ENCODE results near the gene CAPN11. TPM values are rescaled to one million over a fixed set of nuclear protein-coding genes. Genes with fewer than 3 reads are reported as not detected.

CAPN11 gene
- total RNA-seq, 1 donor from 2014 or later = 0.25 TPM

DNA sequence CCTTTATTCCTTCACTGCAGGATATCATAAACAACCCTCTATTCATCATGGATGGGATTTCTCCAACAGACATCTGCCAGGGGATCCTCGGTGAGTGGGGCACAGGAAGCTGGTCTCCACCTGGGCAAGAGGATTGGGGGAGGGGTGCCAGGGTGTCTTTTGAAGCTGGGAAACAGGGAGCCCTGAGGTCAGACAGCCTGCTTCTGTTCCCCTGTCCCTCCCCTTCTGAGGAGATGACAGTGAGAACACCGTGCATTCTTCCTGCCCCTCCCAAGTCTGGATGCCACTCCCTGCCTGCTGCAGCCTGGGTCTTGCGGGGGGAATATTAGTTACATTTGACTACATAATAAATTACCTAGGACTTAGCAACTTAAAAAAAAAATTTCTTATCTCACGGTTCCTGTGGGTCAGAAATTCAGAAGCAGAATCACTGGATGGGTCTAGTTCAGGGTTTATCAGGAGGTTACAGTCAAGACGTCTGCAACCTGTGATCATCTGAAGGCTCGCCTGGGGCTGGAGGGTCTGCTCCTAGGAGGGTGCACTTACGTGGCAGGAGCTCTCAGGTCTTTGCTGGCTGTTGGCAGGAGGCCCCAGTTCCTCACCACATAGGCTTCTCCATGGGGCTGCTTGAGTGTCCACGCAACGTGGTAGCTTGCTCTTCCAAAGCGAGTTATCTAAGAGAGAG, 11.4 kb downstream of the CAPN11 start:
- no peak for DNase-seq
- TF ChIP-seq, protein P1, sequence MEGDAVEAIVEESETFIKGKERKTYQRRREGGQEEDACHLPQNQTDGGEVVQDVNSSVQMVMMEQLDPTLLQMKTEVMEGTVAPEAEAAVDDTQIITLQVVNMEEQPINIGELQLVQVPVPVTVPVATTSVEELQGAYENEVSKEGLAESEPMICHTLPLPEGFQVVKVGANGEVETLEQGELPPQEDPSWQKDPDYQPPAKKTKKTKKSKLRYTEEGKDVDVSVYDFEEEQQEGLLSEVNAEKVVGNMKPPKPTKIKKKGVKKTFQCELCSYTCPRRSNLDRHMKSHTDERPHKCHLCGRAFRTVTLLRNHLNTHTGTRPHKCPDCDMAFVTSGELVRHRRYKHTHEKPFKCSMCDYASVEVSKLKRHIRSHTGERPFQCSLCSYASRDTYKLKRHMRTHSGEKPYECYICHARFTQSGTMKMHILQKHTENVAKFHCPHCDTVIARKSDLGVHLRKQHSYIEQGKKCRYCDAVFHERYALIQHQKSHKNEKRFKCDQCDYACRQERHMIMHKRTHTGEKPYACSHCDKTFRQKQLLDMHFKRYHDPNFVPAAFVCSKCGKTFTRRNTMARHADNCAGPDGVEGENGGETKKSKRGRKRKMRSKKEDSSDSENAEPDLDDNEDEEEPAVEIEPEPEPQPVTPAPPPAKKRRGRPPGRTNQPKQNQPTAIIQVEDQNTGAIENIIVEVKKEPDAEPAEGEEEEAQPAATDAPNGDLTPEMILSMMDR (IDR thresholded peaks at IDR 0.05; ENCODE audit: borderline replicate concordance) = no peak
- H3K9me3 ChIP-seq (replicated peaks) = no peaks in the 10 kb centered on the region
- H3K4me1 ChIP-seq = peaks cover 15% of the 10 kb centered on the region
- H3K27me3 ChIP-seq (ENCODE audit: low read depth) = no peaks in the 10 kb centered on the region
- H3K27ac ChIP-seq (replicated peaks) = no peak overlapping the region
- H3K4me3 ChIP-seq = no peak overlapping the region
- H3K36me3 ChIP-seq = no peaks in the 10 kb centered on the region
- intact Hi-C loops (cut with micrococcal nuclease) = no loop called here

- no peak overlapping the region for H3K27ac ChIP-seq (replicated peaks)
- intact Hi-C loops (cut with micrococcal nuclease) = loop anchor here (2.0 kb wide), 1 partner anchor 67 kb away; no protein-coding TSS in a partner anchor
- no peak overlapping the region for H3K4me3 ChIP-seq
- TF ChIP-seq, protein P1 (IDR thresholded peaks at IDR 0.05; ENCODE audit: borderline replicate concordance) = no peak
- no peak for DNase-seq
- no peaks in the 10 kb centered on the region for H3K36me3 ChIP-seq
- no peaks in the 10 kb centered on the region for H3K27me3 ChIP-seq (ENCODE audit: low read depth)
- peaks cover 25% of the 10 kb centered on the region for H3K4me1 ChIP-seq
- no peaks in the 10 kb centered on the region for H3K9me3 ChIP-seq (replicated peaks)
These were observed 13.4 kb downstream of the CAPN11 start for GRCh38 chr6:44171899-44172546.

DNA sequence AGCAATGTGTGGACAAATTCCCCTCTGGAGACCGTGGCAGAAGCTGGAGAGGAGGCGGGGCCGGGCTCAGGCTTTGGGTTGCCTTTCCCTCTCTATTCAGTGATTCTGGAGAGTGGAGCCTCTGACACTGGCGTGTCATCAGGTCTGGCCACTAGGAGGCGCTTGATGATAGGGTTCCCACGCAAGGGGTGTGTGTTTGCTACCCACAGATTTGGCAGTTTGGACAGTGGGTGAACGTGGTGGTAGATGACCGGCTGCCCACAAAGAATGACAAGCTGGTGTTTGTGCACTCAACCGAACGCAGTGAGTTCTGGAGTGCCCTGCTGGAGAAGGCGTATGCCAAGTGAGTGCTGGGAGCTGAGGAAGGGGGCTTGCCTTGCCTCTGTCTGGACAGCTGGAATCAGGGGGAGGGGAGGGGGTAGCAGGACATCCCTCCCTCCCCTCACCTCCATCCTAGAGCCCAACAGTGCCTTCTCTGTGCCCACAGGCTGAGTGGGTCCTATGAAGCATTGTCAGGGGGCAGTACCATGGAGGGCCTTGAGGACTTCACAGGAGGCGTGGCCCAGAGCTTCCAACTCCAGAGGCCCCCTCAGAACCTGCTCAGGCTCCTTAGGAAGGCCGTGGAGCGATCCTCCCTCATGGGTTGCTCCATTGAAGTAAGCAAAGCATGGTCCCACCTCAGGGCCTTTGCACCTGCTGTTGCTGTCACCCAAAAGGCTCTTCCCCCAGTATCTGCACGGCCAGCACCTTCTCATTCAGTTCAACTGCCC, 14.3 kb downstream of the CAPN11 start:
- no peaks in the 10 kb centered on the region for H3K36me3 ChIP-seq
- intact Hi-C loops (cut with micrococcal nuclease) = loop anchor here (2.0 kb wide), 1 partner anchor 66 kb away; no protein-coding TSS in a partner anchor
- H3K27me3 ChIP-seq (ENCODE audit: low read depth) = no peaks in the 10 kb centered on the region
- DNase-seq = peak; percentile 88
- H3K4me1 ChIP-seq = peaks cover 34% of the 10 kb centered on the region
- no peak overlapping the region for H3K4me3 ChIP-seq
- no peaks in the 10 kb centered on the region for H3K9me3 ChIP-seq (replicated peaks)
- H3K27ac ChIP-seq (replicated peaks) = no peak overlapping the region
- TF ChIP-seq, protein P1 (IDR thresholded peaks at IDR 0.05; ENCODE audit: borderline replicate concordance) = peak; percentile 92

GRCh38 chr6:44176130-44176761, 17.6 kb downstream of the CAPN11 start:
- TF ChIP-seq, protein P1 (IDR thresholded peaks at IDR 0.05; ENCODE audit: borderline replicate concordance) = no peak
- H3K36me3 ChIP-seq = no peaks in the 10 kb centered on the region
- H3K4me3 ChIP-seq = no peak overlapping the region
- DNase-seq = no peak
- intact Hi-C loops (cut with micrococcal nuclease) = no loop called here
- H3K9me3 ChIP-seq (replicated peaks) = no peaks in the 10 kb centered on the region
- H3K27me3 ChIP-seq (ENCODE audit: low read depth) = no peaks in the 10 kb centered on the region
- H3K4me1 ChIP-seq = peaks cover 42% of the 10 kb centered on the region
- H3K27ac ChIP-seq (replicated peaks) = peak overlapping the region; percentile 80
